Muscle of leg (tissue), 11 donors: ENCODE data around the gene CACNA1D. TPM values are rescaled to one million over a fixed set of nuclear protein-coding genes. Genes with fewer than 3 reads are reported as not detected.
A peak's percentile ranks its signal among the peaks of the same experiment; 100 is the strongest.

Experiments used
- DNase-seq: peaks from one replicate; pipeline ENCODE4 v3.0.0; 2013
- H3K27ac ChIP-seq: one replicate; pipeline ENCODE4 v1.5.1; 2013; ENCODE audit warnings: mild to moderate bottlenecking, low read length, control low read depth
- H3K27me3 ChIP-seq: one replicate; pipeline ENCODE4 v1.6.1; 2013; ENCODE audit warnings: low read length; ENCODE audit not compliant: control insufficient read depth, insufficient read depth
- H3K36me3 ChIP-seq: one replicate; pipeline ENCODE4 v1.6.1; 2013; ENCODE audit warnings: low read length; ENCODE audit not compliant: control insufficient read depth, insufficient read depth
- H3K4me1 ChIP-seq: one replicate; pipeline ENCODE4 v1.6.1; 2013; ENCODE audit warnings: low read length; ENCODE audit not compliant: control insufficient read depth, insufficient read depth
- H3K4me3 ChIP-seq: one replicate; pipeline ENCODE4 v1.5.1; 2013; ENCODE audit warnings: low read length, control low read depth
- H3K9me3 ChIP-seq: replicated peaks from 2 replicates; pipeline ENCODE4 v1.6.1; 2013; ENCODE audit warnings: low read depth, low read length; ENCODE audit not compliant: control insufficient read depth
- WGBS: methylation state at CpG from one replicate; pipeline ENCODE4 v1.1.5; 2013; ENCODE audit warnings: missing lambda C conversion rate; ENCODE audit not compliant: insufficient coverage; 5-methylcytosine and 5-hydroxymethylcytosine counted together
- polyA plus RNA-seq, 8 donors: library from polyadenylated mRNA; unstranded; fragments of 120-200 nt; gene quantifications; one replicate each; pipeline versions ENCODE4 v1.2.1 to v1.2.3, GENCODE V29; 2013; ENCODE audit warnings: inconsistent platforms in 1 of 8, low replicate concordance in 1 of 8; ENCODE audit not compliant: insufficient read length in 8 of 8, insufficient read depth in 1 of 8
- total RNA-seq: library from RNA; stranded (reverse); fragments of 120-200 nt; gene quantifications from one replicate; pipeline ENCODE4 v1.2.4, GENCODE V29; 2013

CACNA1D gene
- total and polyA plus RNA-seq, 9 donors: 0.86 to 6.3 (median 2.1) TPM

- H3K4me3 ChIP-seq: no peak overlapping the region
- no peak for DNase-seq
- WGBS: 90% methylated on average over 9 of the region's 10 CpGs
- no peaks in the 10 kb centered on the region for H3K9me3 ChIP-seq
- H3K27me3 ChIP-seq: no peaks in the 10 kb centered on the region
- H3K27ac ChIP-seq: no peak overlapping the region
- H3K4me1 ChIP-seq: no peaks in the 10 kb centered on the region
- no peaks in the 10 kb centered on the region for H3K36me3 ChIP-seq
These were observed 319.5 kb downstream of the CACNA1D start for GRCh38 chr3:53813876-53814275.

GRCh38 chr3:53815067-53815466 is 320.7 kb downstream of the CACNA1D start:
- Histone ChIP-seq H3K27ac (no peak overlapping the region), H3K36me3 (no peaks in the 10 kb centered on the region), H3K4me3 (no peak overlapping the region), H3K27me3 (no peaks in the 10 kb centered on the region), H3K4me1 (peaks cover 5% of the 10 kb centered on the region), H3K9me3 (no peaks in the 10 kb centered on the region)
- WGBS: 93% methylated on average over 3 of the region's 4 CpGs
- DNase-seq: no peak

GRCh38 chr3:53815651-53816050 is 321.2 kb downstream of the CACNA1D start:
- Histone ChIP-seq H3K36me3 (no peaks in the 10 kb centered on the region), H3K4me1 (peaks cover 10% of the 10 kb centered on the region), H3K27ac (no peak overlapping the region), H3K4me3 (no peak overlapping the region), H3K27me3 (no peaks in the 10 kb centered on the region), H3K9me3 (no peaks in the 10 kb centered on the region)
- 72% methylated on average over 5 of the region's 7 CpGs for WGBS
- DNase-seq: no peak

GRCh38 chr3:53816425-53816824 is 322.0 kb downstream of the CACNA1D start:
- peak; percentile 30 for DNase-seq
- Histone ChIP-seq H3K4me3 (no peak overlapping the region), H3K27ac (no peak overlapping the region), H3K9me3 (no peaks in the 10 kb centered on the region), H3K27me3 (no peaks in the 10 kb centered on the region), H3K4me1 (peaks cover 18% of the 10 kb centered on the region), H3K36me3 (no peaks in the 10 kb centered on the region)
- WGBS: 73% methylated on average over 2 of the region's 4 CpGs

- Histone ChIP-seq H3K27ac (no peak overlapping the region), H3K9me3 (no peaks in the 10 kb centered on the region), H3K4me3 (no peak overlapping the region), H3K36me3 (no peaks in the 10 kb centered on the region), H3K27me3 (no peaks in the 10 kb centered on the region), H3K4me1 (peaks cover 26% of the 10 kb centered on the region)
- no CpG with 5 or more reads among the region's 6 CpGs for WGBS
- DNase-seq: no peak
These were observed 322.8 kb downstream of the CACNA1D start for GRCh38 chr3:53817211-53817610.

GRCh38 chr3:53817809-53818208 is 323.4 kb downstream of the CACNA1D start:
- Histone ChIP-seq H3K4me3 (no peak overlapping the region), H3K27ac (no peak overlapping the region), H3K27me3 (no peaks in the 10 kb centered on the region), H3K4me1 (peaks cover 28% of the 10 kb centered on the region), H3K36me3 (no peaks in the 10 kb centered on the region), H3K9me3 (no peaks in the 10 kb centered on the region)
- no peak for DNase-seq
- 87% methylated on average over 15 of the region's 17 CpGs for WGBS

- no peaks in the 10 kb centered on the region for H3K9me3 ChIP-seq
- H3K4me1 ChIP-seq: peaks cover 28% of the 10 kb centered on the region
- no peak overlapping the region for H3K27ac ChIP-seq
- H3K36me3 ChIP-seq: no peaks in the 10 kb centered on the region
- H3K27me3 ChIP-seq: no peaks in the 10 kb centered on the region
- DNase-seq: no peak
- WGBS: 82% methylated on average over 12 of the region's 14 CpGs
- H3K4me3 ChIP-seq: no peak overlapping the region
These were observed 324.1 kb downstream of the CACNA1D start for GRCh38 chr3:53818221-53819162.

- peaks cover 28% of the 10 kb centered on the region for H3K4me1 ChIP-seq
- H3K36me3 ChIP-seq: no peaks in the 10 kb centered on the region
- H3K27me3 ChIP-seq: no peaks in the 10 kb centered on the region
- DNase-seq: no peak
- no peak overlapping the region for H3K27ac ChIP-seq
- H3K4me3 ChIP-seq: no peak overlapping the region
- no peaks in the 10 kb centered on the region for H3K9me3 ChIP-seq
- WGBS: 87% methylated on average over 12 of the region's 14 CpGs
These were observed 324.9 kb downstream of the CACNA1D start for GRCh38 chr3:53819163-53819868.

GRCh38 chr3:53820084-53820483 is 325.7 kb downstream of the CACNA1D start:
- Histone ChIP-seq H3K27ac (no peak overlapping the region), H3K36me3 (no peaks in the 10 kb centered on the region), H3K9me3 (no peaks in the 10 kb centered on the region), H3K27me3 (no peaks in the 10 kb centered on the region), H3K4me3 (no peak overlapping the region), H3K4me1 (peaks cover 28% of the 10 kb centered on the region)
- DNase-seq: no peak
- 94% methylated on average over 4 of the region's 5 CpGs for WGBS
